ENCODE measurements around the gene WTAP. TPM values are rescaled to one million over a fixed set of nuclear protein-coding genes. Genes with fewer than 3 reads are reported as not detected.
"Not testable (repeated sequence)": the region's sequence is repeated elsewhere in the genome, so short reads cannot be mapped to it uniquely, and the experiment has no call there.

The WTAP gene
- total RNA-seq, 1 donor from 2014 or later: 64.7 TPM

- H3K4me3 ChIP-seq (ENCODE audit: low read length in 3 of 3); H3K27me3 ChIP-seq (ENCODE audit: control insufficient read depth in 3 of 3, insufficient read depth in 3 of 3, low read length in 3 of 3); H3K27ac ChIP-seq (ENCODE audit: low read depth, low read length); H3K9ac ChIP-seq (ENCODE audit: low read depth in 1 of 3, low read length in 3 of 3); H3K9me3 ChIP-seq (ENCODE audit: control insufficient read depth in 3 of 3, low read length in 3 of 3): not testable (repeated sequence)
- Histone ChIP-seq H3K36me3 (ENCODE audit: control insufficient read depth in 3 of 3, insufficient read depth in 3 of 3, low read length in 3 of 3) (peaks cover 18 to 45% (median 30%) of the 10 kb centered on the region in 3 donors), H3K4me1 (ENCODE audit: control insufficient read depth in 3 of 3, insufficient read depth in 3 of 3, low read length in 3 of 3) (peaks cover 12 to 20% (median 19%) of the 10 kb centered on the region in 3 donors)
Measured at GRCh38 chr6:159794976-159795375, 67.7 kb downstream of the WTAP start.

GRCh38 chr6:159797554-159797953, 70.2 kb downstream of the WTAP start:
- Histone ChIP-seq H3K36me3 (ENCODE audit: control insufficient read depth in 3 of 3, insufficient read depth in 3 of 3, low read length in 3 of 3) (peaks cover 14 to 33% (median 31%) of the 10 kb centered on the region in 3 donors), H3K4me1 (ENCODE audit: control insufficient read depth in 3 of 3, insufficient read depth in 3 of 3, low read length in 3 of 3) (peaks cover 0 to 2% (median 2%) of the 10 kb centered on the region in 3 donors), H3K4me3 (ENCODE audit: low read length in 3 of 3) (no peak overlapping the region)

GRCh38 chr6:159800141-159800865, 73.0 kb downstream of the WTAP start, which contains the start of gene PNLDC1:
Gene PNLDC1 (plus strand): TSS chr6:159800276. CDS start chr6:159800308, 32 bp downstream.
- Histone ChIP-seq H3K36me3 (ENCODE audit: control insufficient read depth in 3 of 3, insufficient read depth in 3 of 3, low read length in 3 of 3) (peaks cover 12 to 28% (median 27%) of the 10 kb centered on the region in 3 donors), H3K27ac (ENCODE audit: low read depth, low read length) (no peak within 1 kb of the TSS), H3K4me1 (ENCODE audit: control insufficient read depth in 3 of 3, insufficient read depth in 3 of 3, low read length in 3 of 3) (no peaks in the 10 kb centered on the region), H3K27me3 (ENCODE audit: control insufficient read depth in 3 of 3, insufficient read depth in 3 of 3, low read length in 3 of 3) (no peaks in the 10 kb centered on the region), H3K4me3 (ENCODE audit: low read length in 3 of 3) (no peak within 1 kb of the TSS), H3K9me3 (ENCODE audit: control insufficient read depth in 3 of 3, low read length in 3 of 3) (no peaks in the 10 kb centered on the region), H3K9ac (ENCODE audit: low read depth in 1 of 3, low read length in 3 of 3) (no peak within 1 kb of the TSS)

More at GRCh38 chr6:159797554-159797953, 70.2 kb downstream of the WTAP start:
- Histone ChIP-seq H3K27me3 (ENCODE audit: control insufficient read depth in 3 of 3, insufficient read depth in 3 of 3, low read length in 3 of 3) (no peaks in the 10 kb centered on the region), H3K27ac (ENCODE audit: low read depth, low read length) (no peak overlapping the region), H3K9ac (ENCODE audit: low read depth in 1 of 3, low read length in 3 of 3) (no peak overlapping the region), H3K9me3 (ENCODE audit: control insufficient read depth in 3 of 3, low read length in 3 of 3) (no peaks in the 10 kb centered on the region)

- Histone ChIP-seq H3K27ac (ENCODE audit: low read depth, low read length) (no peak overlapping the region), H3K36me3 (ENCODE audit: control insufficient read depth in 3 of 3, insufficient read depth in 3 of 3, low read length in 3 of 3) (peaks cover 12 to 35% (median 27%) of the 10 kb centered on the region in 3 donors), H3K9me3 (ENCODE audit: control insufficient read depth in 3 of 3, low read length in 3 of 3) (no peaks in the 10 kb centered on the region), H3K4me3 (ENCODE audit: low read length in 3 of 3) (no peak overlapping the region), H3K27me3 (ENCODE audit: control insufficient read depth in 3 of 3, insufficient read depth in 3 of 3, low read length in 3 of 3) (no peaks in the 10 kb centered on the region), H3K4me1 (ENCODE audit: control insufficient read depth in 3 of 3, insufficient read depth in 3 of 3, low read length in 3 of 3) (no peaks in the 10 kb centered on the region), H3K9ac (ENCODE audit: low read depth in 1 of 3, low read length in 3 of 3) (no peak overlapping the region)
Measured at GRCh38 chr6:159801935-159802334, 74.6 kb downstream of the WTAP start.

GRCh38 chr6:159804504-159804903, 77.2 kb downstream of the WTAP start:
- H3K27ac ChIP-seq (ENCODE audit: low read depth, low read length): no peak overlapping the region
- H3K4me3 ChIP-seq (ENCODE audit: low read length in 3 of 3): no peak overlapping the region
- H3K9me3 ChIP-seq (ENCODE audit: control insufficient read depth in 3 of 3, low read length in 3 of 3): no peaks in the 10 kb centered on the region
- H3K36me3 ChIP-seq (ENCODE audit: control insufficient read depth in 3 of 3, insufficient read depth in 3 of 3, low read length in 3 of 3): peaks cover under 1 to 16% (median 5%) of the 10 kb centered on the region in 3 donors
- no peaks in the 10 kb centered on the region for H3K27me3 ChIP-seq (ENCODE audit: control insufficient read depth in 3 of 3, insufficient read depth in 3 of 3, low read length in 3 of 3)
- no peaks in the 10 kb centered on the region for H3K4me1 ChIP-seq (ENCODE audit: control insufficient read depth in 3 of 3, insufficient read depth in 3 of 3, low read length in 3 of 3)
- H3K9ac ChIP-seq (ENCODE audit: low read depth in 1 of 3, low read length in 3 of 3): no peak overlapping the region

- Histone ChIP-seq H3K9me3 (ENCODE audit: control insufficient read depth in 3 of 3, low read length in 3 of 3) (no peaks in the 10 kb centered on the region), H3K9ac (ENCODE audit: low read depth in 1 of 3, low read length in 3 of 3) (no peak overlapping the region), H3K36me3 (ENCODE audit: control insufficient read depth in 3 of 3, insufficient read depth in 3 of 3, low read length in 3 of 3) (peaks cover 0 to 13% (median 0%) of the 10 kb centered on the region in 3 donors), H3K27me3 (ENCODE audit: control insufficient read depth in 3 of 3, insufficient read depth in 3 of 3, low read length in 3 of 3) (no peaks in the 10 kb centered on the region), H3K4me3 (ENCODE audit: low read length in 3 of 3) (no peak overlapping the region), H3K27ac (ENCODE audit: low read depth, low read length) (no peak overlapping the region), H3K4me1 (ENCODE audit: control insufficient read depth in 3 of 3, insufficient read depth in 3 of 3, low read length in 3 of 3) (no peaks in the 10 kb centered on the region)
Measured at GRCh38 chr6:159805440-159806020, 78.2 kb downstream of the WTAP start.

Small RNA genes within 50 kb of the gene (small RNA-seq; reads per million reads assigned to genes)
- gene RNU4ATAC18P (not detected), gene SNORA20 (20.6 reads per million, percentile 94 among the genes with 10 or more reads in this experiment), gene SNORA29 (not detected)

Other genes starting within 250 kb of the WTAP start
- 28.7 TPM for gene SOD2, start 34.3 kb upstream of the WTAP start, total RNA-seq
- gene ACAT2, start 34.5 kb downstream of the WTAP start, total RNA-seq: 5.2 TPM
- 203 TPM for gene TCP1, start 62.1 kb downstream of the WTAP start, total RNA-seq
- 81.4 TPM for gene MRPL18, start 63.0 kb downstream of the WTAP start, total RNA-seq
- not detected for gene PNLDC1, start 72.8 kb downstream of the WTAP start, total RNA-seq
- gene MAS1, start 163.5 kb downstream of the WTAP start, total RNA-seq: under 0.01 TPM
- gene IGF2R, start 241.6 kb downstream of the WTAP start, total RNA-seq: 161 TPM

Measured in skeletal muscle tissue (tissue), 5 donors.